Activated naive CD8-positive, alpha-beta T cell treated with anti-CD3 and anti-CD28 coated beads, Interleukin-2, amount 50 U/mL, for 24 hours (primary cell): ENCODE measurements around the gene TFRC.
"Not testable (repeated sequence)": the region's sequence is repeated elsewhere in the genome, so short reads cannot be mapped to it uniquely, and the experiment has no call there.

Source experiments
- ATAC-seq: fragments of 150-1000 bp; cut with Tn5 transposase; one replicate; pipeline ENCODE4 v1.10.0; 2021
- DNase-seq: peaks from one replicate; pipeline ENCODE4 v3.0.0; 2021
- H3K27ac Mint-ChIP-seq: one replicate; pipeline ENCODE4 v1.8.0; 2021; ENCODE audit warnings: mild to moderate bottlenecking, mixed read lengths
- H3K27me3 Mint-ChIP-seq: one replicate; pipeline ENCODE4 v1.8.0; 2021; ENCODE audit warnings: mixed read lengths
- H3K36me3 Mint-ChIP-seq: one replicate; pipeline ENCODE4 v1.8.0; 2021; ENCODE audit warnings: low read depth, mixed read lengths
- H3K4me1 Mint-ChIP-seq: one replicate; pipeline ENCODE4 v1.8.0; 2021; ENCODE audit warnings: mixed read lengths
- H3K4me3 Mint-ChIP-seq: one replicate; pipeline ENCODE4 v1.8.0; 2021; ENCODE audit warnings: mild to moderate bottlenecking, moderate library complexity, mixed read lengths
- H3K9me3 Mint-ChIP-seq: one replicate; pipeline ENCODE4 v1.8.0; 2021; ENCODE audit warnings: mixed read lengths

TFRC gene

DNA sequence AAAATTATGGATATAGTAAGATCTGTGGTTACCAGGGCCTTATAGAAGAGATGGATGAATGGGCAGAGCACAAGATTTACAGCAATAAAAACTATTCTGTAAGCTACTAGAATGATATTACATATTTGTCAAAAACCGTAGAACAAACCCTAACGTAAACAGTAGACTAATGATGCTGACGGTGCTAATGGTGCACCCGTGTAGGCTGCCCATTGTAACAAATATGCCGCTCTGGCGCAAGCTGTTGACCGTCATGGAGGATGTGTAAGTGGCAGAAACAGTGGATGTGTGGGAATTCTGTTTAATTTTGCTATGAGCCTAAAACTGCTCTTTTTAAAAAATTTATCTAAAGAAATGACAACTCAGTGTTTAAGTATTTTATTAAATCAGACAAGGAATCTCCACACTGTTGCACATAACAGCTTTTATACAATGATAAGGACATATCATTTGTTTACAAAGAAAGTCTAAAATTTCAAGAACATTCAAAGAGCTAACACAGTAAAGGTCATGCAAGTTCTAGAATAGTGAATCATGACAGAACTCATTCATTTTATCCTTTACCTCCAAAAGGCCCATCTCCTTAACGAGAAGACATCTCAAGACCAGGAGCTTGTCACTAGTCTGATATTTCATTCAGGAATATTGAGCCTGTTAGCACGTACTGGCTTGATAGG, 32.8 kb downstream of the TFRC start:
- H3K4me1 Mint-ChIP-seq: peaks cover 8% of the 10 kb centered on the region
- no peak for DNase-seq
- H3K27me3 Mint-ChIP-seq: no peaks in the 10 kb centered on the region
- peak overlapping the region; percentile 46 for H3K27ac Mint-ChIP-seq
- H3K9me3 Mint-ChIP-seq: no peaks in the 10 kb centered on the region
- peak; percentile 4 for ATAC-seq
- H3K4me3 Mint-ChIP-seq: no peak overlapping the region
- peaks cover 52% of the 10 kb centered on the region for H3K36me3 Mint-ChIP-seq

DNA sequence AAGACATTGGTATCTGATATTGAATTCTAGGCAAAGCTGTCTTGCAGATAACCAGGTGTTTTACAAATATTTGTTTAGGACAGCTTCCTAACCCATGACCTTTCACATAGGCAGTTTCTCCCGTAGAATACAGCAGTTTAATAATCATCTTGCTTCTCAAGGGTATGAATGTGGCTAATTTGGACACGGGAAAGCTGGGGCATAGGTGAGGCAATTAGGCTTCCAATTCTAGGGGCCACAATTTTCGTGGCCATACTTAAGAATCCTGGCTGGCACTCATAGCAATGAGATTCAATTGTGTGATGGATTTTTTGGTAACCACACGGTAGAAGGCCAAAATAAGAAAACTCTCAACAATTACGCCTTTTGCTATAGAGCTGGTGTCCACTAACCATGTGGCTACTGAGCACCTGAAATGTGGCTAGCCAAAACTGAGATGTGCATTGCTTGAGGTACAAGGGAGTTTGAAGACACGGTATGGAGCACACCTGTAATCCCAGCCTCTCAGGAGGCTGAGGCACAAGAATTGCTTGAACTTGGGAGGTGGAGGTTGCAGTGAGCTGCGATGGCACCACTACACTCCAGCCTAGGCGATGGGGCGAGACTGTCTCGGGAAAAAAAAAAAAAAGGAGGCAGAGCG, 34.4 kb downstream of the TFRC start:
- Mint-ChIP-seq H3K4me3 (no peak overlapping the region), H3K4me1 (peaks cover 8% of the 10 kb centered on the region), H3K36me3 (peaks cover 50% of the 10 kb centered on the region), H3K27me3 (no peaks in the 10 kb centered on the region), H3K9me3 (no peaks in the 10 kb centered on the region), H3K27ac (no peak overlapping the region)
- ATAC-seq (no peak), DNase-seq (no peak)

DNA sequence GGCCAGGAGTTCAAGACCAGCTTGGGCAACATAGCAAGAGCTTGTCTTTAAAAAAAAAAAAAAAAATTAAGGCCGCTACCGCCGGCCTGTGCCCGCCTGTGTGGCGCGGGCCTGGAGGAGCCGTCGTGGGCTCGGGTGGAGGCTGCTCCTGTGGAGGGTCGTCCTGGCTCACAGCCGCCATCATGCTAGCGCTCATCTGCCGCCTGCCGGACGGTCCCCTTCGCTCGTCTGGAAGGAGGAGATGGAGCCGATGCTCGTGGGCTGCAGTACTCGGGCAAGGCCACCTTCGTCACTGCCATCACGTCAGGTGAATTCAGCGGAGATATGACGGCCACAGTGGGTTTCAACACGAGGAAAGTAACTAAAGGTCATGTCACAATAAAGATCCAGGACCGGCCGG, 37.4 kb downstream of the TFRC start:
- H3K9me3 Mint-ChIP-seq: peaks cover 10% of the 10 kb centered on the region
- ATAC-seq (no peak), DNase-seq (no peak)
- H3K27ac Mint-ChIP-seq: no peak overlapping the region
- H3K27me3 Mint-ChIP-seq: no peaks in the 10 kb centered on the region
- H3K36me3 Mint-ChIP-seq: peaks cover 25% of the 10 kb centered on the region
- H3K4me3 Mint-ChIP-seq: no peak overlapping the region
- H3K4me1 Mint-ChIP-seq: peaks cover under 1% of the 10 kb centered on the region

DNA sequence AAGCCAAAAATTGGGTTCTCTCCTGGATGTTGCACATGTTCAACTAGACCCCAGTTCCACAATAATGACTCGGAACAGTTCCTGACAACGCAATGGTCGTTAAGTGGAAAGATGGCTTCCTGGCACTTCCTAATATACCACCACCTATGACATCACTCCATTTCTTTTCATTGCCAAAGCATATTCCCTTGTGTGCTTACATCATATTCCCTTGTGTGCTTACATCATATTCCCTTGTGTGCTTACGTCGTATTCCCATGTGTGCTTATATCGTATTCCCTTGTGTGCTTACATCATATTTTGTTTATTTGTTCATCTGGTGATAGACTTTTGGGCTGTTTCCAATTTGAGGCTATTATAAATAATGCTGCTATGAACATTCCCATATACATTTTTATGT, 39.2 kb downstream of the TFRC start:
- peaks cover 14% of the 10 kb centered on the region for H3K9me3 Mint-ChIP-seq
- ATAC-seq (no peak), DNase-seq (no peak)
- H3K36me3 Mint-ChIP-seq: peaks cover 14% of the 10 kb centered on the region
- H3K4me3 Mint-ChIP-seq: no peak overlapping the region
- H3K27ac Mint-ChIP-seq: no peak overlapping the region
- no peaks in the 10 kb centered on the region for H3K27me3 Mint-ChIP-seq
- H3K4me1 Mint-ChIP-seq: peaks cover 3% of the 10 kb centered on the region

DNA sequence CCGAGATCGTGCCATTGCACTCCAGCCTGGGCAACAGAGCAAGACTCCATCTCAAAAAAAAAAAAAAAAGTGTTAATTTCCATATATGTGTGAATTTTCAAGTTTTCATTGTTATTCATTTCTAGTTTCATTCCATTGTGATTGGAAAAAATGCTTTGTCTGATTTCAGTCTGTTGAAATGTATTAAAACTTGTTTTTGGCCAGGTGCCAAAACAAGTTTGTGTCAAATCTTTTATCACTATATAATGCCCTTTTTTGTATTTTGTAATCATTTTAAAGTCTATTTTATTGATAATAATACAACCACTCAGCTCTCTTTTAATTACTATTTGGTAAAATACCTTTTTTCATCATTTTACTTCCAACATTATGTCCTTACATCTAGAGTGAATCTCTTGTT, 42.5 kb downstream of the TFRC start:
- no peak for ATAC-seq
- H3K27me3 Mint-ChIP-seq: no peaks in the 10 kb centered on the region
- H3K4me3 Mint-ChIP-seq: no peak overlapping the region

DNA sequence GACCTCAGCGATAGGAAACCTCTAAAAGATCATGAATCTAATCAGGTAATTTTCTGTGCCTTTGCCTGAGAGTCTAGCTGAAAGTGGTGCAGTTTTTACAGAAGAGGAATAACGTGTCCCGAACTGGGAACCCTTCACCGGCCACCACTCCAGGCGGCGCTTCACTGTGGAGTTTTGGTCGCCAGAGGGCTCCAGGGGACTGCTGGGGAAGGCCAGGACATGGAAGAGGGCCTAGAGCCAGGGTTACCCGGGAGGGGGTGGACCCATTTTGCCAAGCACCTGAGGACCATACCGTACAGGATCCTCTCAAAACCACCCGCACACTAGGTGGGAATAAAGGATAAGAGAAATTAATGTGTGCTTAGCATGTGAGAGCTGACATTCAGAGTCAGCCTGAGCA, 55.8 kb downstream of the TFRC start:
- not testable (repeated sequence) for DNase-seq, ATAC-seq, H3K27me3 Mint-ChIP-seq, H3K9me3 Mint-ChIP-seq, H3K36me3 Mint-ChIP-seq, H3K4me1 Mint-ChIP-seq, H3K27ac Mint-ChIP-seq, H3K4me3 Mint-ChIP-seq

More for the DNA sequence above, 42.5 kb downstream of the TFRC start:
- no peak overlapping the region for H3K27ac Mint-ChIP-seq
- no peak for DNase-seq
- peaks cover 19% of the 10 kb centered on the region for H3K9me3 Mint-ChIP-seq
- H3K4me1 Mint-ChIP-seq: peaks cover 4% of the 10 kb centered on the region
- H3K36me3 Mint-ChIP-seq: peaks cover 12% of the 10 kb centered on the region

DNA sequence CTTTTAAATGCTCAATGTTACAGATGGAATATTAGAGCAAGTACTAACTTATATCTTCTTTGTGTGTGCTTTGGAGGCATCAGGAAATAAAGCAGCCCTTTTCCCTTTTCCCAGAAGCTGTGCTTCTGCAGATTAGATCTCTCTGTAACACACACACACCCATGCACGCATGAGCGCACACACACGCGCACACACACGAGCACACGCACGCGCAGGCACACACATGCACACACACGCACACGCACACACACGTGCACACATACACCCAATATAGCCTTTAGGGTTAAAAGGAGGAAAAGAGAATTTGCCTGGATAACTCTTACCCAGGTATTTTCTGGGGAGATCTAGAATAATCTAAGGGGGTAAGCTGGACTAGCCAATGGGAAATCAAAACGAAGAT, 56.9 kb downstream of the TFRC start:
- no peak overlapping the region for H3K4me3 Mint-ChIP-seq
- H3K4me1 Mint-ChIP-seq: peaks cover under 1% of the 10 kb centered on the region
- DNase-seq (no peak), ATAC-seq (no peak)
- H3K36me3 Mint-ChIP-seq: no peaks in the 10 kb centered on the region
- H3K9me3 Mint-ChIP-seq: no peaks in the 10 kb centered on the region
- H3K27ac Mint-ChIP-seq: no peak overlapping the region
- peaks cover 5% of the 10 kb centered on the region for H3K27me3 Mint-ChIP-seq

DNA sequence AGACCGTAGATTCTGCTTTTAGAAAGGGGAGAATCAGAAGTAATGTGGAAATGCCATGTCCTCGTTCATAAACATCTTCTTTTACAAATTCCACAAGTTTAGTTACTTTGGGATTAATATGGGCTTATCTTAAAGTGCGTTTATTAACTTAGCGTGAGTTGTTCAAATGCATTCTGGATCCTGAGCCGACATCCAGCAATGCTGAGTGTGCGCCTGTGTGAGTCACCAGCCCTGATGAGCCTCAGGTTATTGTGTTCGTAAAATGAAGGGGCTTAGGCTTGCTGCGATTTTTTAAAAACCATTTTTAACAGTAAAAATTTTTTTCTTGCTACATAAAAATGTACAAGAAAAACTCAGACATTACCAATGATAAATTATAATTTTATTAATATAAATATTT, 57.9 kb downstream of the TFRC start:
- no peak overlapping the region for H3K27ac Mint-ChIP-seq
- H3K4me1 Mint-ChIP-seq: peaks cover 9% of the 10 kb centered on the region
- ATAC-seq (no peak), DNase-seq (no peak)
- H3K9me3 Mint-ChIP-seq: no peaks in the 10 kb centered on the region
- H3K27me3 Mint-ChIP-seq: peaks cover 1% of the 10 kb centered on the region
- H3K4me3 Mint-ChIP-seq: no peak overlapping the region
- H3K36me3 Mint-ChIP-seq: no peaks in the 10 kb centered on the region

DNA sequence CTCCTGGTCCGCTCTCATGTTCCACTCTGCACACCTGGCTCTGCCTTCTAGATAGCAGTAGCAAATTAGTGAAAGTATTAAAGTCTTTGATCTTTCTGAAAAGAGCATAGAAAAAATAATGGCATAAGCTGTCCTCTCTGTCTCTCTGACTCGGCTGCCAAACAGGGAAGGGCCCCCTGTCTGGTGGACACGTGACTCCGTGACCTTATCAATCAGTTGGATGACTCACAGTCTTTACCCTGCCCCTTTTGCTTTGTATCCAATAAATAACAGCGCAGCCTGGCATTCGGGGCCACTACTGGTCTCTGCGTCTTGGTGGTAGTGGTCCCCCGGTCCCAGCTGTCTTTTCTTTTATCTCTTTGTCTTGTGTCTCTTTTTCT, 59.4 kb downstream of the TFRC start:
- H3K36me3 Mint-ChIP-seq, H3K4me1 Mint-ChIP-seq, DNase-seq, H3K27ac Mint-ChIP-seq, H3K4me3 Mint-ChIP-seq, H3K9me3 Mint-ChIP-seq, H3K27me3 Mint-ChIP-seq: not testable (repeated sequence)
- peak; percentile 20 for ATAC-seq

DNA sequence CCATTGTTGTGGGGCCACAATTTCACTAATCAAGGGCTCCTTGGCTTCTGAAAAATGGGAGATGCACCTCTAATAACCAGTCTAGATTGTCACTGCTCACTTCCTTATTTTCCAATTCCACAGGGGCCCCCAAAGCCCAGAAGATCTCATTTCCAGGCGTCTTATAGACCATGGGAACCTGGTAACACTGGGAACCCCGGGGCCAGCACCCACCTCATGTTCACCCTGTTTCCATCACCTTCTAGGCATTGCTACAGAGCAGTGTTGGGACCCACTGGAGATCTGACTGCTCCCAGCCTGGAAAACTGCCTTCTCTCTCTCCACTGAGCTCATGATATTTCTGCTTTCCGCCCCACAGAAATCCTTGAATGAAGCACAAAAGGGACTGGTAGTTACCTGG, 61.5 kb downstream of the TFRC start:
- Mint-ChIP-seq H3K4me3 (no peak overlapping the region), H3K27me3 (peaks cover 8% of the 10 kb centered on the region)
- ATAC-seq: no peak

DNA sequence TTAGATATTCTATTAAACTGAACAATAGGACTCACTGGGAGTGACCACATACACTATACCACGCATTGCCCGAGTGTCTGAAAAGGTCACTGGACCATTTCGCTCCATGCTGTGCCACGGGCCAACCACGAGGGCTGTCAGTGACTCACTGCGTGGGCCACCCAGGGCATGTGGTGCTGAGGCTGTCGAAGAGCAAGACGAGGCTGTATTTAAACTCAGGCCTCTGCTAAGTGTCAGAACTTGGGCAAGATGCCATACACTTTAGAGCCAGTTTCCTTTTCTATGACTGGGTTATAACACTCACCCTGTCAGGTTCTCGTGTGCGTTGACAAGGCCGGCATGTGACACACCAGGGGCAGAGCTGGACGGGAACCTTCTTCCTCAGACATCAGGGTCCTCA, 62.3 kb downstream of the TFRC start:
- H3K9me3 Mint-ChIP-seq, H3K36me3 Mint-ChIP-seq, H3K27ac Mint-ChIP-seq, H3K4me3 Mint-ChIP-seq, H3K27me3 Mint-ChIP-seq, DNase-seq: not testable (repeated sequence)
- peaks cover 12% of the 10 kb centered on the region for H3K4me1 Mint-ChIP-seq
- ATAC-seq: peak; percentile 76

More for the DNA sequence above, 61.5 kb downstream of the TFRC start:
- peaks cover 12% of the 10 kb centered on the region for H3K4me1 Mint-ChIP-seq
- no peaks in the 10 kb centered on the region for H3K9me3 Mint-ChIP-seq
- DNase-seq: no peak
- no peaks in the 10 kb centered on the region for H3K36me3 Mint-ChIP-seq
- H3K27ac Mint-ChIP-seq: no peak overlapping the region

DNA sequence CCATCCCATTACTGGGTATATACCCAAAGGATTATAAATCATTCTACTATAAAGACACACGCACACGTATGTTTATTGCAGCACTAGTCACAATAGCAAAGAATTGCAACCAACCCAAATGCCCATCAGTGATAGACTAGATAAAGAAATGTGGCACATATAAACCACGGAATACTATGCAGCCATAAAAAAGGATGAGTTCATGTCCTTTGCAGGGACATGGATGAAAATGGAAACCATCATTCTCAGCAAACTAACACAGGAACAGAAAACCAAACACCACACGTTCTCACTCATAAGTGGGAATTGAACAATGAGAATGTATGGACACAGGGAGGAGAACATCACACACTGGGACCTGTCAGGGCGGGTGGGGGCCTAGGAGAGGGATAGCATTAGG, 63.7 kb downstream of the TFRC start:
- not testable (repeated sequence) for H3K4me3 Mint-ChIP-seq

DNA sequence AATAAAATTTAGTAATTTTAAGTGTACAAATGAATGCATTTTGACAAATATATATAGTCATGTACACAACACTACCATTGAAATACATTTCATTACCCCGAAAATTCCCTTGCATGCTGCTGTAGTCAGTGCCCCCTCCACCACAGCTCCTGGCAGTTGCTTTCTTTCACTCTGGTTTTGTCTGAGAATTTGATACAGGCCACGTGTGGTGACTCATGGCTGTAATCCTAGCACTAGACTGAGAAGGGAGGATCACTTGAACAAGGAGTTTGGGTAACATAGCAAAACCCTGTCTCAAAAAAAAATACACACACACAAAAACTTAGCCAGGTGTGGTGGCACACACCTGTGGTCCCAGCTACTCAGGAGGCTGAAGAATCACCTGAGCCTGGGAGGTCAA, 65.4 kb downstream of the TFRC start:
- Mint-ChIP-seq H3K36me3 (no peaks in the 10 kb centered on the region), H3K27me3 (peaks cover 10% of the 10 kb centered on the region), H3K4me3 (no peak overlapping the region), H3K9me3 (no peaks in the 10 kb centered on the region), H3K4me1 (peaks cover 12% of the 10 kb centered on the region), H3K27ac (no peak overlapping the region)
- DNase-seq (no peak), ATAC-seq (no peak)

More for the DNA sequence above, 63.7 kb downstream of the TFRC start:
- not testable (repeated sequence) for H3K9me3 Mint-ChIP-seq, ATAC-seq, H3K36me3 Mint-ChIP-seq, DNase-seq, H3K27me3 Mint-ChIP-seq, H3K27ac Mint-ChIP-seq
- H3K4me1 Mint-ChIP-seq: peaks cover 12% of the 10 kb centered on the region

DNA sequence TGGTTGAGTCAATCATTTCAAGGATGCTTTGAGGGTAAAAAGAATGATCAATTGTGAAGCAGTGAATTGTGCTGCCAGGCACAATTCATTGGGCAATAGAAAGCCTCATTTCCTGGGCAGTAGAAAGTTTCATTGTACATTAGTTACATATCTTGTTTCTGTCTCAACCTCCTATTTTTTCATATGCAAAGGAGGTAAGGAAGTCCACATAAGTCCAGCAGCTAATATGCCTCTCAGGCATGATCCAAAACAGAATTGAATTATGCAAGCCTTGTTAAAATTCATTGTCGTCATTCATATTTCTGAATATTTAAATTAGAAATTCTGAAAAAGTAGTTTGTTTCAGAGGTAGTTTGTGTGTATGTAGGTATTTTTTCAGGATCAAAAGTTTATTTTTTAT, 65.8 kb downstream of the TFRC start:
- peaks cover 9% of the 10 kb centered on the region for H3K27me3 Mint-ChIP-seq
- DNase-seq (no peak), ATAC-seq (no peak)
- no peak overlapping the region for H3K4me3 Mint-ChIP-seq
- H3K27ac Mint-ChIP-seq: no peak overlapping the region
- peaks cover 12% of the 10 kb centered on the region for H3K4me1 Mint-ChIP-seq
- no peaks in the 10 kb centered on the region for H3K36me3 Mint-ChIP-seq
- H3K9me3 Mint-ChIP-seq: no peaks in the 10 kb centered on the region

DNA sequence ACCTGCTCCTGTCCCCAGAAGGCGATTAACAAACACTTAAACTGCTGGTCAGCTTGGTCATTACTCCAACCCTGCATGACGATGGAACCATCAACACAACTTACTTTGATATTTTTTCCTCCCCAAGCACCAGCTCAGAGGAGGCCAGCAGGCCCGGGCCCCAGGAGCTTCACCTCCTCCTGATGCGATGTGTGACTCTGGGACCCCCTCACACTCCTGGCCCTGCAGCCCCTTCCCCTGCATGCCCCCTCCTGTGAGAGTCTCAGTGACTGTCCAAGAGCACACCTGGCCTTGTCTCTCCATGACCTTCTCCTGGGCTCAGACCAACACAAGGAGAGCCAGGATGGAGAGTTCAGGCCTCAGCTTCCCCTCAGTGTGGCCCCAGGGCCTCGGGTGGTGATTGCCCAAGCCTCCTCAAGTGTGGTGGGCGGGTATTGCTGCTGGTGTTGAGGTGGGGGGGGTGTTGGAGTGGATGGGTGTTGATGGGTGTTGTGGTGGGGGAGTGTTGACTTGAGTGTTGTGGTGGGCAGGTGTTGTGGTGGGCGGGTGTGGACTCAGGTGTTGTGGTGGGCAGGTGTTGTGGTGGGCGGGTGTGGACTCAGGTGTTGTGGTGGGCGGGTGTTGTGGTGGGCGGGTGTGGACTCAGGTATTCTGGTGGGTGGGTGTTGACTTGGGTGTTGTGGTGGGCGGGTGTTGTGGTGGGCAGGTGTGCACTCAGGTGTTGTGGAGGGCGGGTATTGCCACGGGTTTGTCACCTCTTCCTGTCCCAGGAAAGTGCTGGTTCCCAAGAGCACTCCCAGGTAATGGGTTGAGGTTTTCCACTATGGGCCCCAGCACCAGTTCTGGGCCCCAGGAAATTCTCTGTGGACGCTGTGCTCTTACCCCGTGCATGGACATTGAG, 68.1 kb downstream of the TFRC start:
- Mint-ChIP-seq H3K4me3 (no peak overlapping the region), H3K27me3 (peaks cover 16% of the 10 kb centered on the region), H3K36me3 (peaks cover 1% of the 10 kb centered on the region), H3K4me1 (peaks cover 3% of the 10 kb centered on the region), H3K9me3 (peaks cover 7% of the 10 kb centered on the region), H3K27ac (no peak overlapping the region)
- DNase-seq (no peak), ATAC-seq (no peak)
